Hepatocyte (in vitro differentiated cells): ENCODE measurements around the gene URGCP. TPM values are rescaled to one million over a fixed set of nuclear protein-coding genes. Genes with fewer than 3 reads are reported as not detected.

Experiments
- DNase-seq: peaks from one replicate; pipeline ENCODE4 v3.0.0-alpha.2; 2016; ENCODE audit warnings: low spot score
- H2AFZ ChIP-seq: fragments of 200-600 bp; sonication (generic); 2 replicates; pipeline ENCODE4 v1.6.0; 2016; ENCODE audit warnings: antibody characterized with exemption, mild to moderate bottlenecking
- H3K27ac ChIP-seq: fragments of 200-600 bp; sonication (generic); 2 replicates; pipeline ENCODE4 v1.5.1; 2016; ENCODE audit warnings: mild to moderate bottlenecking
- H3K27me3 ChIP-seq: fragments of 200-600 bp; sonication (generic); 2 replicates; pipeline ENCODE4 v1.6.1; 2016
- H3K36me3 ChIP-seq: fragments of 200-600 bp; sonication (generic); replicated peaks from 2 replicates; pipeline ENCODE4 v1.5.1; 2016; ENCODE audit warnings: low read depth; ENCODE audit not compliant: insufficient read depth
- H3K4me1 ChIP-seq: fragments of 200-600 bp; sonication (generic); 2 replicates; pipeline ENCODE4 v1.5.1; 2016; ENCODE audit warnings: mild to moderate bottlenecking, moderate library complexity; ENCODE audit not compliant: insufficient read depth
- H3K4me2 ChIP-seq: fragments of 200-600 bp; sonication (generic); 2 replicates; pipeline ENCODE4 v1.6.0; 2016
- H3K4me3 ChIP-seq: fragments of 200-600 bp; sonication (generic); 2 replicates; pipeline ENCODE4 v1.5.1; 2016; ENCODE audit warnings: mild to moderate bottlenecking
- H3K79me2 ChIP-seq: fragments of 200-600 bp; sonication (generic); 2 replicates; pipeline ENCODE4 v1.6.0; 2017; ENCODE audit warnings: mild to moderate bottlenecking
- H3K9me2 ChIP-seq: fragments of 200-600 bp; sonication (generic); replicated peaks from 2 replicates; pipeline ENCODE4 v1.6.0; 2017; ENCODE audit warnings: mild to moderate bottlenecking; ENCODE audit not compliant: insufficient read depth
- H3K9me3 ChIP-seq: fragments of 200-600 bp; sonication (generic); 2 replicates; pipeline ENCODE4 v1.5.1; 2016; ENCODE audit warnings: low read depth, mild to moderate bottlenecking
- H4K20me1 ChIP-seq: fragments of 200-600 bp; sonication (generic); 2 replicates; pipeline ENCODE4 v1.6.0; 2016; ENCODE audit warnings: mild to moderate bottlenecking; ENCODE audit not compliant: insufficient read depth, poor library complexity, severe bottlenecking
- EZH2 ChIP-seq: fragments of 200-600 bp; sonication (generic); IDR thresholded peaks from 2 replicates; pipeline ENCODE4 v1.6.1; 2016; ENCODE audit warnings: antibody characterized with exemption, mild to moderate bottlenecking, borderline replicate concordance
- EZH2phosphoT487 ChIP-seq: fragments of 200-600 bp; sonication (generic); IDR thresholded peaks from one replicate; pipeline ENCODE4 v1.6.1; 2018; ENCODE audit warnings: antibody characterized with exemption, mild to moderate bottlenecking, low read depth, moderate library complexity; ENCODE audit not compliant: unreplicated experiment, severe bottlenecking
- WGBS: methylation state at CpG from one replicate; pipeline ENCODE4 v1.1.6; 2016; ENCODE audit warnings: low lambda C conversion rate; ENCODE audit errors: missing lambda C conversion rate; 5-methylcytosine and 5-hydroxymethylcytosine counted together
- polyA plus RNA-seq: library from polyadenylated mRNA; unstranded; fragments of >200 nt; fragmentation: Nextera tagmentation; extraction: Ambion mirVana; gene quantifications from 2 replicates; pipeline ENCODE4 v1.2.1, GENCODE V29; 2016
- total RNA-seq: library from RNA; depleted of rRNA; stranded (reverse); fragments of >200 nt; gene quantifications from 2 replicates; pipeline ENCODE4 v1.2.3, GENCODE V29; 2014
- TF ChIP-seq, protein P1 (sequence below): fragments of 200-600 bp; sonication (generic); IDR thresholded peaks from 2 replicates; pipeline ENCODE4 v1.5.1; 2016; ENCODE audit warnings: antibody characterized with exemption, mild to moderate bottlenecking; ENCODE audit not compliant: poor library complexity

Gene URGCP
- total and polyA plus RNA-seq, 2 experiments from 2014 or later: 28.7 to 31.9 TPM

DNA sequence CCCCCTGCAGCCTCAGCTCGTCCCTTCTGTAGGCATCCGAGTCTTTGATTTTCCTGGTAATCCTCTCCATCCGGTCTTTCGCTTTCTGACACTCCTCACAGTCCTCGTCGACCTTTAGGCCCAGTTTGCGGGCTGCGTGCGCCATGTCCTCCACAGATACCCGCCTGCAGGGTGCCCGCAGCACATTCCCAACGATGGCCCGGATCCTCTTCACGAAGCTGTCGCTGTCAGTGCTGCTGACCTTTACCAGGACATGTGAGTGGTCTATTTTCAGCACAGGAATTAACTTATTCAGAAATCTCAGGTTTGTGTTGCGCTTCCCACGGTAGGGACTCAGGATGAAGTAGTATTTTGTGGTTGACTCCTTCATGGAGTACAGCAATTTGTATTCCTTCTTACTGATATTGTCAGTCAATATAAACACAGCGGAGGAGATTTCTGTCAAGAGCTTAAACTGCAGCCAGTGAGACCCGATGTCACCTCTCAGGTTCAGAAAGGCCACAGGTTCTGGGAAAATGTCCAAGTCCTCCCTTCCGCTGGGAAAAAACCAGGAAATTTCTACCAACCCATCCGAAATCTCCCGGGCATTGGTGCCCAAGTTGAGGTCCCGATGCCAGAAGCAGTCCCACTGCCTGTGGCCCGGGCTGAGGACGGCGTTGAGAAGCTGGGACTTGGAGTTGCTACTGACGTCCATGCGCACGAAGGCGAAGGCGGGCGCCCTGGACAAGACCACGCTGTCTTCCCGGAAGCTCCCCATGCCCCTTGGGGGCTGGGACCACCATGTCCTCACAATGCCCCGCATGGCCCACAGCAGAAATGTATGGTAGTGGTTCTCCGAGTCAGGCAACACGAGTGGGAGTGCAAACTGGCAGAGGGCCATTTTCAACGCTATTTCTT is 28.2 kb downstream of the URGCP start:
- Histone ChIP-seq H3K79me2 (no peaks in the 10 kb centered on the region), H3K9me3 (no peaks in the 10 kb centered on the region), H3K4me2 (no peak overlapping the region), H3K4me1 (peaks cover 1% of the 10 kb centered on the region), H3K4me3 (no peak overlapping the region), H2AFZ (no peak overlapping the region), H3K9me2 (no peaks in the 10 kb centered on the region), H4K20me1 (no peaks in the 10 kb centered on the region), H3K36me3 (no peaks in the 10 kb centered on the region), H3K27me3 (no peaks in the 10 kb centered on the region), H3K27ac (no peak overlapping the region)
- WGBS: 98% methylated on average over 38 of the region's 38 CpGs
- TF ChIP-seq, protein P1, sequence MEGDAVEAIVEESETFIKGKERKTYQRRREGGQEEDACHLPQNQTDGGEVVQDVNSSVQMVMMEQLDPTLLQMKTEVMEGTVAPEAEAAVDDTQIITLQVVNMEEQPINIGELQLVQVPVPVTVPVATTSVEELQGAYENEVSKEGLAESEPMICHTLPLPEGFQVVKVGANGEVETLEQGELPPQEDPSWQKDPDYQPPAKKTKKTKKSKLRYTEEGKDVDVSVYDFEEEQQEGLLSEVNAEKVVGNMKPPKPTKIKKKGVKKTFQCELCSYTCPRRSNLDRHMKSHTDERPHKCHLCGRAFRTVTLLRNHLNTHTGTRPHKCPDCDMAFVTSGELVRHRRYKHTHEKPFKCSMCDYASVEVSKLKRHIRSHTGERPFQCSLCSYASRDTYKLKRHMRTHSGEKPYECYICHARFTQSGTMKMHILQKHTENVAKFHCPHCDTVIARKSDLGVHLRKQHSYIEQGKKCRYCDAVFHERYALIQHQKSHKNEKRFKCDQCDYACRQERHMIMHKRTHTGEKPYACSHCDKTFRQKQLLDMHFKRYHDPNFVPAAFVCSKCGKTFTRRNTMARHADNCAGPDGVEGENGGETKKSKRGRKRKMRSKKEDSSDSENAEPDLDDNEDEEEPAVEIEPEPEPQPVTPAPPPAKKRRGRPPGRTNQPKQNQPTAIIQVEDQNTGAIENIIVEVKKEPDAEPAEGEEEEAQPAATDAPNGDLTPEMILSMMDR: no peak
- TF ChIP-seq EZH2phosphoT487 (no peak), EZH2 (no peak)
- no peak for DNase-seq

DNA sequence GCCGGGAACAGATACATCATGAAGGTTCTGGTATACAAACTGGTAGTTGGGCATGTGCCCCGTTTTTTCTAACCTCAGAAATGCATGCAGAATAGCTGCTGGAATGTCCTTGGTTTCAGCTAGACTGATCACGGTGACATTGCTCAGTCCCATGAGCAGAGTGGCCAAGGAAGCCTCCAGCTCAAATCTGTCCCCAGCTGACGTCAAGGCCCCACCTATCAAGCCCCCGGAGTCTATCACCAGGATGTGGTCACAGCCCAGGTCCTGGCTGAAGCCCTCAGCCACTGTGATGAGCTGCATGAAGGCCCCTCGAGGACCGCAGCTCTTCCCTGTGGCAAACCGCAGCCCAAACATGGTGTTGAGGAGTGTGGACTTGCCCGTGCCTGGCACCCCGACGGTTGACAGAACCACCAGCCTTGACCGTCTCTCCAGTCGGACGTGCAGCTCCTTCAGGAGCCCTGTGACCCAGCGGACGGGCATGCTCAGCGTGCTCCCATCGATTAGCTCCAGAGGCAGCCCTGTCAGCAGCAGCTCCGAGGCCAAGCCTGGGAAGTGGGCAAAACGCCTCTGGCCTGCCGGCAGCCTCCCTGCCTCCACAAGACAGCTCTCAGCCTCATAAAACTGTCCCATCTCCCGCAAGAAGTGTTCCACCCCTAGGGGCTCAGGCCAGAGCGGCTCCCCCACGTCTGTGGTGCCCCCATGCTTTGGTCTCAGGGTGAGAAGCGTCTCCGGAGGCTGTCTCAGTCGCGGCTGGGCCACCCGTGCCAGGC is 29.2 kb downstream of the URGCP start:
- Histone ChIP-seq H2AFZ (no peak overlapping the region), H3K9me2 (no peaks in the 10 kb centered on the region), H3K4me1 (peaks cover 12% of the 10 kb centered on the region), H3K27me3 (no peaks in the 10 kb centered on the region), H4K20me1 (no peaks in the 10 kb centered on the region), H3K79me2 (no peaks in the 10 kb centered on the region), H3K9me3 (no peaks in the 10 kb centered on the region), H3K27ac (no peak overlapping the region), H3K36me3 (no peaks in the 10 kb centered on the region), H3K4me2 (no peak overlapping the region), H3K4me3 (no peak overlapping the region)
- 95% methylated on average over 29 of the region's 29 CpGs for WGBS
- no peak for DNase-seq
- TF ChIP-seq EZH2phosphoT487 (no peak), EZH2 (no peak)
- TF ChIP-seq, protein P1: no peak

DNA sequence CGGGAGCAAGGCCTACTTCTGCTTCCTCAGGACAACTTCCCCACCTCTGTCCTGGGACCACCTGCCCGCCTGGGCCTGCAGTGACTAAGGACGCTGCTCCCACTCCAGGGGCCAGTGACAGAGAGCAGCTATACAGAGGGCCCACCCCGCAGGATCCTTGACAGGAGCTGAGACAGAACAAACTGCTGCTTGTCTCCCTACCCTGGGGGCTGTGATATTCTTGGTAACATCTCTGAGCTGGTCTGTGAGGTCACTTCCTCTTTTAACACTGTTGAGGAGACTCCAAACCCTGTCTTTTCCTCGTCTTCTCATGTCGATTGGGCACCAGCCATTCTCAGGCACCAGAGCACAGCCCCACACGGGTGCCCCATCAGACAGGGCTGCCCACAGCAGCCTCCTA is 30.2 kb downstream of the URGCP start:
- Histone ChIP-seq H3K4me2 (no peak overlapping the region), H3K9me3 (no peaks in the 10 kb centered on the region), H3K36me3 (no peaks in the 10 kb centered on the region), H3K79me2 (no peaks in the 10 kb centered on the region), H4K20me1 (no peaks in the 10 kb centered on the region), H3K27me3 (no peaks in the 10 kb centered on the region), H3K4me3 (no peak overlapping the region), H2AFZ (no peak overlapping the region), H3K4me1 (peaks cover 12% of the 10 kb centered on the region), H3K27ac (no peak overlapping the region), H3K9me2 (no peaks in the 10 kb centered on the region)
- TF ChIP-seq, protein P1: no peak
- TF ChIP-seq EZH2phosphoT487 (no peak), EZH2 (no peak)
- WGBS: 97% methylated on average over 7 of the region's 7 CpGs
- no peak for DNase-seq
